HEK293T (cell line): ENCODE data around the gene SCMH1.
A peak's percentile ranks its signal among the peaks of the same experiment; 100 is the strongest.

ENCODE experiments used
- CTCF ChIA-PET: fragments of 350-600 bp; formaldehyde crosslinking; extraction: SDS; loops from one replicate; lab custom pipeline; 2021; ENCODE audit warnings: antibody characterized with exemption, inconsistent platforms; lab: Yijun Ruan, JAX
- POLR2A ChIA-PET: fragments of 350-600 bp; formaldehyde crosslinking; extraction: SDS; loops from one replicate; lab custom pipeline; 2020; ENCODE audit warnings: antibody characterized with exemption, inconsistent platforms; lab: Yijun Ruan, JAX
- DNase-seq: peaks from one replicate; pipeline ENCODE4 v3.0.0; 2012; ENCODE audit warnings: mixed read lengths; ENCODE audit errors: extremely low spot score
- ARNT ChIP-seq: fragments of 450-650 bp; IDR thresholded peaks from 2 replicates; pipeline ENCODE4 v1.6.1; 2017; ENCODE audit warnings: mild to moderate bottlenecking
- BHLHE40 ChIP-seq: fragments of 450-650 bp; IDR thresholded peaks from 2 replicates; pipeline ENCODE4 v1.6.1; 2016; ENCODE audit warnings: mild to moderate bottlenecking, moderate library complexity, borderline replicate concordance
- CTBP1 ChIP-seq: fragments of 450-650 bp; IDR thresholded peaks from 2 replicates; pipeline ENCODE4 v1.6.1; 2016; ENCODE audit warnings: borderline replicate concordance
- ELF4 ChIP-seq: fragments of 450-650 bp; IDR thresholded peaks from 2 replicates; pipeline ENCODE4 v1.6.1; 2017; ENCODE audit warnings: antibody characterized with exemption
- FOXA1 ChIP-seq: fragments of 450-650 bp; IDR thresholded peaks from 2 replicates; pipeline ENCODE4 v1.6.1; 2016; ENCODE audit warnings: mild to moderate bottlenecking
- FOXK2 ChIP-seq: fragments of 450-650 bp; IDR thresholded peaks from 2 replicates; pipeline ENCODE4 v1.6.1; 2016; ENCODE audit warnings: mild to moderate bottlenecking
- FOXM1 ChIP-seq: fragments of 450-650 bp; IDR thresholded peaks from 2 replicates; pipeline ENCODE4 v1.6.1; 2017; ENCODE audit warnings: mild to moderate bottlenecking, borderline replicate concordance
- HDGF ChIP-seq: fragments of 450-650 bp; IDR thresholded peaks from 2 replicates; pipeline ENCODE4 v1.6.1; 2017; ENCODE audit warnings: antibody characterized with exemption, borderline replicate concordance
- L3MBTL2 ChIP-seq: fragments of 450-650 bp; conservative IDR thresholded peaks from 2 replicates; pipeline ENCODE4 v1.6.1; 2016; ENCODE audit warnings: mild to moderate bottlenecking
- LEF1 ChIP-seq: fragments of 450-650 bp; IDR thresholded peaks from 2 replicates; pipeline ENCODE4 v1.6.1; 2017; ENCODE audit warnings: mild to moderate bottlenecking, borderline replicate concordance
- NFRKB ChIP-seq: fragments of 450-650 bp; IDR thresholded peaks from 2 replicates; pipeline ENCODE4 v1.6.1; 2016; ENCODE audit warnings: mild to moderate bottlenecking, moderate library complexity
- PKNOX1 ChIP-seq: fragments of 450-650 bp; IDR thresholded peaks from 2 replicates; pipeline ENCODE4 v1.6.1; 2016
- SP1 ChIP-seq: fragments of 450-650 bp; IDR thresholded peaks from 2 replicates; pipeline ENCODE4 v1.6.1; 2017
- SUZ12 ChIP-seq: fragments of 450-650 bp; IDR thresholded peaks from 2 replicates; pipeline ENCODE4 v1.6.1; 2016; ENCODE audit warnings: mild to moderate bottlenecking
- TARDBP ChIP-seq: fragments of 450-650 bp; IDR thresholded peaks from 2 replicates; pipeline ENCODE4 v1.6.1; 2016
- ZNF384 ChIP-seq: fragments of 450-650 bp; IDR thresholded peaks from 2 replicates; pipeline ENCODE4 v1.6.1; 2016

Gene SCMH1

GRCh38 chr1:41003640-41004220 is 238.4 kb downstream of the SCMH1 start:
- TF ChIP-seq SP1: no peak
- no peak for TF ChIP-seq ELF4
- no peak for TF ChIP-seq CTBP1
- no peak for TF ChIP-seq ARNT
- TF ChIP-seq FOXA1: no peak
- TF ChIP-seq L3MBTL2: no peak
- no peak for TF ChIP-seq PKNOX1
- TF ChIP-seq FOXM1: no peak
- no peak for TF ChIP-seq LEF1
- TF ChIP-seq TARDBP: no peak
- no peak for TF ChIP-seq ZNF384
- TF ChIP-seq NFRKB: no peak
- TF ChIP-seq BHLHE40: no peak
- no peak for TF ChIP-seq HDGF
- no peak for TF ChIP-seq SUZ12
- TF ChIP-seq FOXK2: no peak
- ChIA-PET CTCF (interaction anchor here (0.9 kb wide), 1 partner anchor 9 kb away, joined by 3 read pairs; no protein-coding TSS in a partner anchor), POLR2A (interaction anchor here (0.8 to 4.2 kb wide), 2 partner anchors 18 to 23 kb away, joined by 4 to 24 read pairs; partner anchors contain the start of genes CTPS1 and SLFNL1)
- peak; percentile 34 for DNase-seq

- no peak for DNase-seq
- CTCF ChIA-PET: interaction anchor here (0.9 kb wide), 1 partner anchor 8 kb away, joined by 3 read pairs; no protein-coding TSS in a partner anchor
- TF ChIP-seq ZNF384 (no peak), HDGF (no peak), FOXA1 (no peak), BHLHE40 (no peak), ELF4 (no peak)
- POLR2A ChIA-PET: interaction anchor here (0.8 to 4.2 kb wide), 3 partner anchors 16 to 59 kb away, joined by 3 to 24 read pairs (median 3); partner anchors contain the start of gene CTPS1
Measured at GRCh38 chr1:41003127-41003639, 238.9 kb downstream of the SCMH1 start.

GRCh38 chr1:40998668-40999067 is 243.4 kb downstream of the SCMH1 start:
- TF ChIP-seq FOXK2 (no peak), SP1 (no peak), PKNOX1 (no peak), ARNT (no peak), BHLHE40 (no peak), L3MBTL2 (no peak), HDGF (no peak), LEF1 (no peak), FOXA1 (no peak), SUZ12 (no peak)
- ChIA-PET CTCF (no interaction called here), POLR2A (no interaction called here)
- DNase-seq: no peak

GRCh38 chr1:40997096-40997495 is 245.0 kb downstream of the SCMH1 start:
- ChIA-PET POLR2A (no interaction called here), CTCF (no interaction called here)

GRCh38 chr1:40989066-40989465 is 253.0 kb downstream of the SCMH1 start:
- DNase-seq: no peak
- TF ChIP-seq ARNT (no peak), BHLHE40 (no peak), SUZ12 (no peak), FOXA1 (no peak), FOXM1 (no peak), L3MBTL2 (no peak), LEF1 (no peak), HDGF (no peak), FOXK2 (no peak), CTBP1 (no peak), ELF4 (no peak), NFRKB (no peak), PKNOX1 (no peak), ZNF384 (no peak), SP1 (no peak), TARDBP (no peak)
- CTCF ChIA-PET: no interaction called here
- POLR2A ChIA-PET: interaction anchor here (0.8 kb wide), 1 partner anchor 9 kb away, joined by 3 read pairs; no protein-coding TSS in a partner anchor

More at GRCh38 chr1:40997096-40997495, 245.0 kb downstream of the SCMH1 start:
- no peak for DNase-seq
- no peak for TF ChIP-seq SP1
- no peak for TF ChIP-seq ARNT
- TF ChIP-seq BHLHE40: no peak
- TF ChIP-seq ZNF384: no peak
- no peak for TF ChIP-seq FOXA1
- TF ChIP-seq NFRKB: no peak
- no peak for TF ChIP-seq L3MBTL2
- no peak for TF ChIP-seq ELF4
- no peak for TF ChIP-seq FOXM1
- no peak for TF ChIP-seq PKNOX1
- no peak for TF ChIP-seq SUZ12
